Heart right ventricle (tissue), 16 donors: ENCODE measurements around the gene POMT2. TPM values are rescaled to one million over a fixed set of nuclear protein-coding genes. Genes with fewer than 3 reads are reported as not detected.
A peak's percentile ranks its signal among the peaks of the same experiment; 100 is the strongest.
"Not testable (repeated sequence)": the region's sequence is repeated elsewhere in the genome, so short reads cannot be mapped to it uniquely, and the experiment has no call there.

Experiments used
- ATAC-seq, 8 donors: fragments of 200-7000 bp; cut with Tn5 transposase; one replicate each; pipeline ENCODE4 v1.9.1; 2020; ENCODE audit warnings: mild to moderate bottlenecking in 8 of 8, moderate library complexity in 8 of 8, moderate number of reproducible peaks in 1 of 8
- DNase-seq, 2 donors: peaks; one replicate each; pipeline ENCODE4 v3.0.0-alpha.2; 2020
- H3K27ac ChIP-seq, 10 donors: fragments of 200-600 bp; sonication (generic) in 2 of 10; one replicate each; pipeline versions ENCODE4 v1.5.0 to v1.8.0; 2020 to 2022; ENCODE audit warnings: mild to moderate bottlenecking in 3 of 10
- H3K27me3 ChIP-seq, 7 donors: fragments of 200-600 bp; one replicate each; pipeline ENCODE4 v1.8.0; 2021 to 2022; ENCODE audit warnings: mild to moderate bottlenecking in 2 of 7
- H3K36me3 ChIP-seq, 9 donors: fragments of 200-600 bp; sonication (generic) in 1 of 9; one replicate each; pipeline versions ENCODE4 v1.5.0 to v1.8.0; 2020 to 2022; ENCODE audit warnings: mild to moderate bottlenecking in 2 of 9
- H3K4me1 ChIP-seq, 9 donors: fragments of 200-600 bp; sonication (generic) in 1 of 9; one replicate each; pipeline versions ENCODE4 v1.5.0 to v1.8.0; 2020 to 2022; ENCODE audit warnings: mild to moderate bottlenecking in 4 of 9
- H3K4me3 ChIP-seq, 10 donors: fragments of 200-600 bp; sonication (generic) in 2 of 10; one replicate each; pipeline versions ENCODE4 v1.5.0 to v1.8.0; 2020 to 2022; ENCODE audit warnings: mild to moderate bottlenecking in 7 of 10, moderate library complexity in 2 of 10
- H3K9me3 ChIP-seq, 11 donors: fragments of 200-600 bp in 10 of 11; sonication (generic) in 2 of 11; one replicate each; pipeline versions ENCODE4 v1.5.0 to v1.8.0; 2013 to 2022; ENCODE audit warnings: mild to moderate bottlenecking in 2 of 11, control low read depth in 1 of 11, moderate library complexity in 1 of 11
- WGBS, 2 donors: extraction: QIAGEN DNeasy Blood & Tissue Kit; methylation state at CpG; one replicate each; pipeline ENCODE4 v1.1.7; 2013; ENCODE audit warnings: inconsistent platforms in 1 of 2; 5-methylcytosine and 5-hydroxymethylcytosine counted together
- intact Hi-C, 10 donors: fragments of 100-400 bp; cut with DNase I; formaldehyde crosslinking; loops; one replicate each; pipeline versions ENCODE4 v1.11.1 to v1.14.2; 2022
- polyA plus RNA-seq, 2 donors: library from polyadenylated mRNA; stranded (reverse); fragments of 200-250 nt; gene quantifications; one replicate each; pipeline ENCODE4 v1.2.3, GENCODE V29; 2013
- total RNA-seq, 10 donors: library from RNA; stranded (reverse); fragmentation: NEBNext Ultra II Directional in 3 of 10; extraction: Animal tissue kit (Norgen Biotek cat#: 25700) in 3 of 10; gene quantifications; one replicate each; pipeline versions ENCODE4 v1.2.1 to v1.2.4, GENCODE V29; 2021 to 2023
- TF ChIP-seq, protein P1 (sequence below), 9 donors: fragments of 200-600 bp; sonication (generic) in 2 of 9; IDR thresholded peaks; one replicate each; pipeline versions ENCODE4 v1.5.0 to v1.8.0; 2021 to 2022; ENCODE audit warnings: antibody characterized with exemption in 9 of 9, mild to moderate bottlenecking in 5 of 9, moderate library complexity in 1 of 9
- donor health status: Arrhythmogenic right ventricular cardiomyopathy.
- donor health status: ischemic (EF 13 %, LVEDD 7.1; RV severe dilation, severe dysfunction).
- donor health status: healthy with polysubstance abuse.
- donor health status: DM: no; HTN: yes; CAD: no.
- donor health status: DM: no; HTN: no; CAD: no.
- donor health status: ischemic (EF 25% LVEDD 6.9; RV normal size, moderate dysfunction).
- donor health status: ischemic (EF 25% LVEDD 5.7; RV mildly dilated, moderate dysfunction).
- donor health status: healthy.
- donor health status: DM: yes; HTN: yes; CAD: no.
- donor health status: Ischemic cardiomyopathy.
- donor health status: ischemic (EF 35%, LVEDD 5.7; RV mildly dilated, moderate dysfunction).
- donor health status: nonischemic (EF 11% LVEDD 7.7; RV severe dilation, severe dysfunction).
- donor health status: DM: yes; HTN: yes; CAD: no.
- donor health status: PGD.
- donor health status: ischemic (EF 29% LVEDD 5.4; RV normal size, mild dysfunction).
- donor health status: nonischemic (EF 23%, LVEDD 6.1; RV moderate dilation, normal function).

The POMT2 gene
- total and polyA plus RNA-seq, 12 donors, result 10.5 to 23.4 (median 16.9) TPM

DNA sequence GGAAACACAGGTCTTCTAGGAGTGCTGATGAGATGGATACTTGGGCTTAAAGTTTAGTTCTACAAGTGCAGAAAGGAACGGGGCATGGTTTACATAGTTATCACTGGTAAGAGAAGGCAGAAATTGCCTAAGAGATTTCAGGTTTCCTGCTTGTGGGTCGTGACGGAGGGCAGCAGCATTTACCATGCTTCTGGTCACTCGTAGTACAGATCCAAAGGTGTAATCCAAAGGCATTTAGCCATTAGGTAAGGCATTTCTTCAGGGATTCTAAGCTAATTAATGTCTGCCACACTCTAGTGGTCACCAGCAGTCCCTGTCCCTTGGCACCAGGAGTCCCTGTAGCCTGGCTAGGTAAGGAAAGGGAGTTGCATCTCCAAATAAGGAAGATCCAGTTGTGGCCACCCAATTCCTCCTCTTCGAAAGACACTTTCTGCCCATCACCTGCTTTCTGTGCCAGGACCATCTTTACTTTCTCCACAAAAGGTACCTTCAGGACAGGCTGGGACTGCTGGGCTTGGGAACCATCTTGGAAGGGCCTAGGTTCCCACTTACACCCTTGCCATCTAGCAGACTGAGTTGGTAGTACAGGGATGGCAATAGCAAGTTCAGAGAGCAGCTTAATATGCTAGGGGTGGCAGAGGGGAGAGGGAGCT, 1.7 kb upstream of the POMT2 start:
- Histone ChIP-seq H3K36me3 (no peaks in the 10 kb centered on the region), H3K27me3 (no peaks in the 10 kb centered on the region), H3K4me3 (peak overlapping the region in 8 of 10 donors; percentile 76 to 100 (median 96)), H3K4me1 (peaks cover 0 to 28% (median 18%) of the 10 kb centered on the region in 9 donors), H3K27ac (peak overlapping the region in 9 of 10 donors; percentile 94 to 99 (median 99)), H3K9me3 (no peaks in the 10 kb centered on the region)
- intact Hi-C loops, result loop anchor here in 6 of 10 donors (5.0 to 10.0 kb wide), 3 partner anchors 55 to 135 kb away; partner anchors contain the start of genes AHSA1 (in 5 of the 6), VIPAS39 (in 5 of the 6), SAMD15 (in 2 of the 6) and TMED8 (in 2 of the 6)
- TF ChIP-seq, protein P1, sequence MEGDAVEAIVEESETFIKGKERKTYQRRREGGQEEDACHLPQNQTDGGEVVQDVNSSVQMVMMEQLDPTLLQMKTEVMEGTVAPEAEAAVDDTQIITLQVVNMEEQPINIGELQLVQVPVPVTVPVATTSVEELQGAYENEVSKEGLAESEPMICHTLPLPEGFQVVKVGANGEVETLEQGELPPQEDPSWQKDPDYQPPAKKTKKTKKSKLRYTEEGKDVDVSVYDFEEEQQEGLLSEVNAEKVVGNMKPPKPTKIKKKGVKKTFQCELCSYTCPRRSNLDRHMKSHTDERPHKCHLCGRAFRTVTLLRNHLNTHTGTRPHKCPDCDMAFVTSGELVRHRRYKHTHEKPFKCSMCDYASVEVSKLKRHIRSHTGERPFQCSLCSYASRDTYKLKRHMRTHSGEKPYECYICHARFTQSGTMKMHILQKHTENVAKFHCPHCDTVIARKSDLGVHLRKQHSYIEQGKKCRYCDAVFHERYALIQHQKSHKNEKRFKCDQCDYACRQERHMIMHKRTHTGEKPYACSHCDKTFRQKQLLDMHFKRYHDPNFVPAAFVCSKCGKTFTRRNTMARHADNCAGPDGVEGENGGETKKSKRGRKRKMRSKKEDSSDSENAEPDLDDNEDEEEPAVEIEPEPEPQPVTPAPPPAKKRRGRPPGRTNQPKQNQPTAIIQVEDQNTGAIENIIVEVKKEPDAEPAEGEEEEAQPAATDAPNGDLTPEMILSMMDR (IDR thresholded peaks at IDR 0.05), result no peak
- DNase-seq (no peak), ATAC-seq (no peak)
- 59 to 73% methylated on average over 5 of the region's 5 CpGs for WGBS, 2 donors

DNA sequence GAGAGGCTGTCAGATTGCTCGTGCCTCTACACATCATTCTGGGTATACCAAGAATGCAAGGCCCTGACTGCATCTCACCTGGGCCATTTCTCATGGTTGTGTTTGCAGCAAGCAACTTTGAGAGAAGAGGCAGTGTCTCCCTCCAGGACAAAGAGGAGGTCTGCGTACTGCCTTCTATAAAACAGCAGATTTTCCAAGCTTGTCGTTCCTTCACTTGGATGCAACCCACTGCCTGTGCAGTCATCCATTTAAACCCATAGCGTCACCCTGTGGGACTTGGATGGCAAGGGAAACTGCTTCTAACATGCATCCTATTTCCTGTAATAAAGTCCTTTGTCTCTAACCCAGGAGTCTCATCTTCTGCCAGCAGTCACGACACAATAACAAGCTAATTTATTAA, 1.3 kb downstream of the POMT2 start:
- 46 to 64% methylated on average over 5 of the region's 5 CpGs for WGBS, 2 donors
- Histone ChIP-seq H3K27ac (no peak overlapping the region), H3K27me3 (no peaks in the 10 kb centered on the region), H3K9me3 (no peaks in the 10 kb centered on the region), H3K36me3 (no peaks in the 10 kb centered on the region), H3K4me1 (peaks cover 0 to 54% (median 28%) of the 10 kb centered on the region in 9 donors), H3K4me3 (peak overlapping the region in 2 of 10 donors; percentile 84 to 86)
- intact Hi-C loops, result loop anchor here (5.0 to 10.0 kb wide), 8 partner anchors 165 to 447 kb away; no protein-coding TSS in a partner anchor
- TF ChIP-seq, protein P1 (IDR thresholded peaks at IDR 0.05), result no peak
- ATAC-seq, result no peak
- DNase-seq, result no peak

DNA sequence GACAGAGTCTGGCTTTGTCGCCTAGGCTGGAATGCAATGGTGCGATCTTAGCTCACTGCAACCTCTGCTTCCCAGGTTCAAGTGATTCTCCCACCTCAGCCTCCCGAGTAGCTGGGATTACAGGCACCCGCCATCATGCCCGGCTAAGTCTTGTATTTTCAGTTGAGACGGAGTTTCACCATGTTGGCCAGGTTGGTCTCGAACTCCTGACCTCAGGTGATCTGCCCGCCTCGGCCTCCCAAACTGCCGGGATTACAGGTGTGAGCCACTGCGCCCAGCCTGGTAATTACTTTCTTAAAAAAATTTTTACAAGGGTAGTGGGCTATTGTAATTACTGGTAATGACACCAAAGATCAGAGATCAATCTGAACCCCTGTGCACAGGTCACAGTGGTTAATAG, 1.9 kb downstream of the POMT2 start:
- not testable (repeated sequence) for ATAC-seq, H3K9me3 ChIP-seq, H3K27me3 ChIP-seq, DNase-seq, H3K36me3 ChIP-seq, H3K27ac ChIP-seq, H3K4me3 ChIP-seq
- peaks cover 0 to 60% (median 35%) of the 10 kb centered on the region in 9 donors for H3K4me1 ChIP-seq
- intact Hi-C loops, result loop anchor here (5.0 to 10.0 kb wide), 8 partner anchors 164 to 446 kb away; no protein-coding TSS in a partner anchor
- 96 to 97% methylated on average over 11 of the region's 11 CpGs for WGBS, 2 donors

DNA sequence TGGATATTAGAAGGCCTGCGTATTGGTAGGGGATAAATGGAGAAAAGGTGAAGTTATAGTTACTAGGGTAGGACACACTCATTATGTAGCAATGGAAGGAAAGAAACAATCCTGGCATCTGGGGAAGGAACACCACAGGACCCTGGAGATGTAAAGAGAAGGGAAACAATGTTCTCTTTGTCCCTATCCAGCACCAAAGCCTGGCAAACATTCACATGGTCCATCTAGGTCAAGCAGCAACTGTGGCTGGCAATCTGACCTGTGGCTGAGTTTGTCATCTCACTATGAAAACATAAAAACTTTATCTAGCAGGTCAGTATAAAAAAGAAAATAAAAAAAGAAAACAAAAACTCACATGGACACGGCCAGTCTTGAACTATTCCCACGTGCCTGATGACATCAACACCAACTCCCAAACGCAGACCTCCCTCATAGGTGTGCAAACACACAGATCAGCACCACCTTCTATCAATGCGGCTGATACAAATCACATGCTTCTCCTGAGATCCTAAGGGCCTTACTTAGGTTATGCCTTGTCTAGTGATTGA, 2.6 kb downstream of the POMT2 start:
- no peak overlapping the region for H3K27ac ChIP-seq
- H3K4me1 ChIP-seq, result peaks cover 0 to 67% (median 37%) of the 10 kb centered on the region in 9 donors
- DNase-seq, result no peak
- H3K27me3 ChIP-seq, result no peaks in the 10 kb centered on the region
- intact Hi-C loops, result loop anchor here (5.0 to 10.0 kb wide), 8 partner anchors 163 to 446 kb away; no protein-coding TSS in a partner anchor
- no peaks in the 10 kb centered on the region for H3K36me3 ChIP-seq
- WGBS, 2 donors, result 81 to 82% methylated on average over 5 of the region's 5 CpGs
- H3K9me3 ChIP-seq, result no peaks in the 10 kb centered on the region
- no peak for ATAC-seq
- H3K4me3 ChIP-seq, result no peak overlapping the region
- TF ChIP-seq, protein P1 (IDR thresholded peaks at IDR 0.05), result no peak
